GM21390 (cell line): ENCODE data around the gene NCS1.

Source experiments
- ATAC-seq: cut with Tn5 transposase; IDR thresholded peaks from one replicate; pipeline ENCODE4 v1.9.1; 2021; ENCODE audit not compliant: unreplicated experiment

NCS1 gene

GRCh38 chr9:130147198-130147597 is 25.0 kb upstream of the NCS1 start:
- ATAC-seq, result no peak

DNA sequence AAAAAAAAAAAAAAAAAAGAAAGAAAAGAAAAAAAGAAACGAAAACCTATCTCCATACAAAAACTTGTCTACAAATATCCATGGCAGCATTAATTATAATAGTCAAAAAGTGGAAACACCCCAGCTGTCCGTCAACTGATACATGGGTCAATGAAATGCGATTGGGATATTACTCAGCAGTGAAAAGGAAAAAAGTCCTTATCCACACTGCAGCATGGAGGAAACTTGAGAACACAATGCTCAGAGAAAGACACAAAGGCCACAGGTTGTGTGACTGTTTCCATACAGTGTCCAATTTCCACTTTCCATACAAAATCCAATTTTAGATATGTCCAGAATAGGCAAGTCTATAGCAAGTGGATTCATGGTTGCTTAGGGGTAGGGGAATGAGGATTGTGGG is 24.3 kb upstream of the NCS1 start:
- no peak for ATAC-seq

DNA sequence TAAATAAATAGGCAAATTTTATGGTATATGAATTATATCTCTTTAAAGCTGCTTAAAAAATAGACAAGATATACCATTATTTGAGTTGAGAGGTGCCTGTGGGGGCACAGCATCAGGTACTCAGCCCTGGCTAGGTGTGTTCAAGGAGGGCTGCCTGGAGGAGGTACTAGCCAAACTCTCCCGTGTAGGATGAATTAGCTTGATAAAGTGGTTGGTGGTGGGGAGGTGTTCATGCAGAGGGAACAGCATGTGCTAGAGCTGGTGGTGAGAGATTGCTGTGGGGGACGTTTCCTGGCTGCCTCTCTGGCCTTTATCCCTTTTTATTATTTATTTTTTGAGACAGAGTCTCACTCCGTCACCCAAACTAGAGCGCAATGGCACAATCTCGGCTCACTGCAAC is 23.2 kb upstream of the NCS1 start:
- ATAC-seq, result no peak

DNA sequence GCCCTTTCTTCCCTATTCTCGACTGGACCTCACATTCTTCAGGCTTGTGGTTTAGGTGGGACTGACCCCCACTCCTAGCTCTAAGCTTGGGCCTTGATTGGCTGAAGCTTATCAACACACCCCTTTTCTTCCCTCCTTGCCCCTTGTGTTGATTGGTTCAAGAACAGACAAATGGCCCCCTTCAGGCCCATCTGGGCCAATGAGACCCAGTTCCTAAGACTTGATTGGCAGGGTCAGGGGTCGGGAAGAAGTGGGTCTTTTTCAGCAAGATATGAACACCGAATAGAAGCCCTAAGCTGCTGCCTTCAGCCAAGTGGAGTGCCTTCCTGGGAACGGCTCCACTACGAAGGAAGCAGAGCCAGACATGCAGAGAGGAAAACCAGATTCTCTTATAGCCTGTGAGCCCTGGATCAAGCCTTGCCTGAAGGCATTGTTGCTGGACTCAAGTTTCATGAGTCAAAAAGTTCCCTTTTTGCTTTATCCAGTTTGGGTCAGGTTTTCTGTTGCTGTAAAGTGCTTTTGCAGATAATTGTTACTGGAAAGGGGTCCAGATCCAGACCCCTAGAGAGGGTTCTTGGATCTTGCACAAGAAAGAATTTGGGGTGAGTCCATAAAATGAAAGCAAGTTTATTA is 22.4 kb upstream of the NCS1 start:
- ATAC-seq, result no peak

- ATAC-seq, result no peak
These were observed 21.3 kb upstream of the NCS1 start for GRCh38 chr9:130150779-130151382.

DNA sequence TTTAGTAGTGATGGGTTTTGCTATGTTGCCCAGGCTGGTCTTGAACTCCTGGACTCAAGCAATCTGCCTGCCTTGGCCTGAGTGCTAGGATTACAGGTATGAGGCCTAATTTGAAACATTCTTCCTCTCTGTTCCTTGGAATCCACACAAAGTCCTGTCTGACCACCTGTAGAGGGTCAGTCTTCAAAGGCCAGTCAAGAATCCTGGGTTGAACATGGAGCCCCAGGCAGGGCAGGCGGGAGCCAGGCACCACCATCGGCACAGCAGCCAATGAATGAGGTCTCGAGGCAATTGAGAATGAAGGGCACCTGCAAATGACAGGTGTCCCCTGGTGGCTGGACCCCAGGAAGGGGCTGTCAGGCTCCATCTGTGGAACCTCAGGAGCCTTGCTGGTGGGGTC is 17.4 kb upstream of the NCS1 start:
- no peak for ATAC-seq

DNA sequence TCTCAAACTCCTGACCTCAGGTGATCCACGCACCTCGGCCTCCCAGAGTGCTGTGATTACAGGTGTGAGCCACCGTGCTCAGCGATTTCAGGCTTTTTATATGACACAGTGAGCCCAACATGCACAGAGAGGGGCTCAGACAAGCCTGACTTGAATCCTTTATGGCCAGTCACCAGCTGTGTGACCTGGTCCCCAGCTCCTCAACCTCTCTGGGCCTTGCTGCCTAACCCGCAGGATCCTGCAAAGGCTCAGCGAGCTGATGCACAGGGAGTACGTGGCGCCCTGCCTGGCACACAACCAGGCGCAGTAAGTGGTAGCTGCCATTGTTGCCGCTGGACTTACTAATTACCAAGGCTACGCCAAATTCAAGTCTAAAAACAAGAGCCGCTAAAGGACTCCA is 16.6 kb upstream of the NCS1 start:
- no peak for ATAC-seq

DNA sequence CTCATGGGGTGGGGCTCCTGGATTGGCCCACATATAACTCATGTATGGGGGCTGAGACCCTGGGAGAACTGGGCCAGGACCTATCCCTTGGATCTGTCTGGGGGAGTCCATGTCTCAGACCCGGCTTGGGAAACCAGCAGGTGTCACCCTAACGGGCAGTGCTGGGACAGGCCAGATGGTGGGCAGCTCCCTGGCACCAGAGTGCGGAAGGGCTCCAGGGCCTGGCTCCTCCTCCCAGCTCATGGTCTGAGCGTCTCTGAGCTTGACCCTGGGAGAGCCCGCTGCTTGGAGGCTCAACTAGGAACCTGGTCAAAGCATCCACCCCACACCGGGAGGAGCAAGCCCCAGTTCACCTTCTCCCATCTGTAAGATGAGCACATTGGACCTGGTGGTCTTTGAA is 15.5 kb upstream of the NCS1 start:
- ATAC-seq, result no peak

- no peak for ATAC-seq
These were observed 15.1 kb upstream of the NCS1 start for GRCh38 chr9:130157079-130157478.

- ATAC-seq, result no peak
These were observed 14.2 kb upstream of the NCS1 start for GRCh38 chr9:130158001-130158400.

DNA sequence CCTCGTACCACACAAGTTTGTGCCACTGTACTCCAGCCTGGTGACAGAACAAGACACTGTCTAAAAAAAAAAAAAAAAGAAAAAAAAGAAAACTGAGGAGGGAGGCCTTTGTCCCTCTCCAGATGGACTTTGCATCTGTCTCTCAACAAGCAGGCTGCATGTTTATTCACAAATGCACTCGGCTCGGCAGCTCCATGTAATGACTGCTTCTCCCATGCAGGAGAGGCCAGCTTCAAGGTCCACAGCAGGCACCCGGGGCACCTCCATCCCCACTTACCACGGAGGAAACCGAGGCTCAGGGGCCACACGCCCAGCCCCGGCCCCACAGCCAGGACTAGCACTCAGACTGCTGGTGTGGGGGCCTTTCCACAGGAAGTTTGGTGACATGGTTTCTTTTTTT is 13.1 kb upstream of the NCS1 start:
- no peak for ATAC-seq

- no peak for ATAC-seq
These were observed 12.1 kb upstream of the NCS1 start for GRCh38 chr9:130159915-130160670.

- no peak for ATAC-seq
These were observed 11.2 kb upstream of the NCS1 start for GRCh38 chr9:130160862-130161470.

DNA sequence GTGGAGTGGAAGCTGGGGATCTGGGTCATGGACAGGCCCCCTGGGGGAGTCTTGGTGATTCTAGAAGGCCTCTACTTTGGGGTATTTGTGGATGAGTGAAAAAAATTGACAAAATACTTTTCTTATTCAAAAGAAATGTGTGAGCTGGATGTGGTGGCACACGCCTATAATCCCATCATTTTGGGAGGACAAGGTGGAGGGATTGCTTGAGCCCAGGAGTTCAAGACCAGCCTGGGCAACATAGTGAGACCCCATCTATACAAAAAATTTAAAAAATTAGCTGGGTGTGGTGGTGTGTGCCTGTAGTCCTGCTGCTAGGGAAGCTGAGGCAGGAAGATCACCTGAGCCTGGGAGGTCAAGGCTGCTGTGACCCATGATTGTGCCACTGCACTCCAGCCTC is 6.6 kb upstream of the NCS1 start:
- ATAC-seq, result no peak

GRCh38 chr9:130166399-130166798 is 5.8 kb upstream of the NCS1 start:
- no peak for ATAC-seq

GRCh38 chr9:130167927-130168326 is 4.3 kb upstream of the NCS1 start:
- ATAC-seq, result no peak

- ATAC-seq, result no peak
These were observed 717 bp upstream of the NCS1 start for GRCh38 chr9:130171226-130172148.

DNA sequence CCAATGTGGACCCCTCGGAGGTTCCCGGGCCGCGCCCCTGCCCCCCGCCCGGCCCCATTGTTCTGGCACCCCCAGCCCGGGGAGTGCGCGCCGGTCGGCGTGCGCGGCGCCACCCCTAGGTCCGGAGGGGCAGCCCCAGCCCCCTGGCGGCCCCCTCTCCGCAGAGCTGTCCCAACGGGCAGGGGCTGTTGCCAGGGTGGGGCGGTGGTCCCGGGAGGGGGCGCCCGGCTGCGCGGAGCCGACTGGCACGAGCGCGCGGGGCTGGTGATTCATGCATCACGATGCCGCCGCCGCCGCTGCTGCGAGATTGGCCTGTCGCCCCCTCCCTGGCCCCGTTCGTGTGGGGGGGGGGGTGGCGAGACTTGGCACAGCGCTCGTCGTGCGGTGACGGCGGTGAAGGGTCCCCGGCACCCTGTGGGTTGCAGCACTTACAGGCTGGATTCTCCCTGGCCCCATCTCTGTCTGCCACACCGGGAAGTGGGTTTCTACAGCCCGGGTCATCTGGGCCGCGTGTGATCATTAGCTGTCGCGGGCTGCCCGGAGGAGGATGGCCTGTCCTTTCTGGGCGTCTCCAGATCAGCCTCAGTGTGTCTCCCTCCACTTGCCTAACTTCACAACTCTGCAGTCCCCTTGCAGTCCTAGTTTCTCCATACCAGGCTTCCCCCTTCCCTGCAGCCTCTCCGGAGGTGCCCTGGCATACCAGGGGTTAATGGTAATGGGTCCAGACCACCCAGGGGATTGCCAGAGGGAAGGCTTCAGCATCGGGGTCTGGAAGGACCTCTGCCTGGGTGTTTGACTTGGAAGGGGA is 858 bp downstream of the NCS1 start:
- ATAC-seq, result no peak

- no peak for ATAC-seq
These were observed 1.4 kb downstream of the NCS1 start for GRCh38 chr9:130173666-130173983.

GRCh38 chr9:130174025-130174424 is 1.8 kb downstream of the NCS1 start:
- no peak for ATAC-seq
